ENCODE results near the gene CENPF. TPM values are rescaled to one million over a fixed set of nuclear protein-coding genes. Genes with fewer than 3 reads are reported as not detected.

The CENPF gene
- total RNA-seq, 1 experiment from 2014 or later, result 113 TPM

DNA sequence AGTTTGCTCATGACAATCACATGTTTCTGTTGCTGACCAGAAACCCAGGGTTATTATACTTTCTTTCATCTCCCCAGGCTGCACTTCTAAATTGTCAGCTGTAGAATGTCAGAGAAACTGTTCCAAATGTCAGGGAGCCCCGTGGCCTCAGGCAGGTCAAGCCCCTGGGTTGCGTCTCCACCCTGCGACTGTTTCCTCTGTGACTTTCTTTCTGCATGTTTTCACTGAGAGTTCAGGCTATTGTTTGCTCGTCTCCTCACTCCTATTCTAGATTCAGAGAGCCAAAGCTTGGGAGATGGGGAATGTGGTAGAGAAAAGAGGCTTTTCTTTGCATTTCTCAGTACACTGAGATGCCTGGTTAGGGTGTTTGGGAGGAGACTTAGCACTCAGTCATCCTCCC is 97.4 kb downstream of the CENPF start:
- H3T11ph ChIP-seq (ENCODE audit: low read length), result no peak overlapping the region
- H3K27ac ChIP-seq (ENCODE audit: insufficient read length, low read depth, low read length), result no peak overlapping the region
- Mint-ChIP-seq H3K4me3 (no peak overlapping the region), H3K27ac (no peak overlapping the region; a peak in 1 of 7 replicates), H3K9me3 (peaks cover 0 to 2% of the 10 kb centered on the region in 2 experiments; a peak in 3 of 5 replicates), H3K27me3 (ENCODE audit: low read depth) (no peaks in the 10 kb centered on the region; the same call in 1 of the 2 replicates), H3K36me3 (ENCODE audit: insufficient read depth in 1 of 3, low read depth in 3 of 3) (no peaks in the 10 kb centered on the region), H3K4me1 (peaks cover 3 to 4% of the 10 kb centered on the region in 2 experiments; a peak in 2 of 4 replicates)
- H2AK5ac ChIP-seq (ENCODE audit: insufficient read length, low read length), result no peak overlapping the region
- no peaks in the 10 kb centered on the region for H3K79me2 ChIP-seq (ENCODE audit: insufficient read depth, low read length)
- no peak overlapping the region for H2BK20ac ChIP-seq (ENCODE audit: low read depth, low read length, poor library complexity, severe bottlenecking)
- H2BK120ac ChIP-seq (ENCODE audit: low read depth, low read length, poor library complexity, severe bottlenecking), result no peak overlapping the region
- no peak overlapping the region for H2BK15ac ChIP-seq (ENCODE audit: low read depth, low read length)
- no peak for DNase-seq
- H2BK12ac ChIP-seq (ENCODE audit: insufficient read length, low read depth, low read length), result no peak overlapping the region
- no peaks in the 10 kb centered on the region for H4K20me1 ChIP-seq (ENCODE audit: control insufficient read depth, insufficient read depth, insufficient read length)
- no peak overlapping the region for H3K23ac ChIP-seq (ENCODE audit: insufficient read length, low read depth, low read length)
- H3K18ac ChIP-seq (ENCODE audit: insufficient read length, low read depth, low read length), result no peak overlapping the region
- H3K9me3 ChIP-seq (ENCODE audit: control insufficient read depth, low read depth, low read length), result no peaks in the 10 kb centered on the region
- H4K5ac ChIP-seq (ENCODE audit: insufficient read length, low read depth, low read length), result no peak overlapping the region
- no peak overlapping the region for H3K4me2 ChIP-seq (ENCODE audit: insufficient read depth, insufficient read length, low read length)
- H3K56ac ChIP-seq (ENCODE audit: insufficient read length, low read depth, low read length), result no peak overlapping the region
- H4K91ac ChIP-seq (ENCODE audit: insufficient read length, low read depth, low read length), result no peak overlapping the region
- H3K27me3 ChIP-seq (ENCODE audit: insufficient read depth, low read length), result no peaks in the 10 kb centered on the region
- no CpG with 5 or more reads among the region's 4 CpGs for WGBS (ENCODE audit: extremely low coverage, insufficient read length, low lambda C conversion rate)
- H3K9ac ChIP-seq (ENCODE audit: extremely low read depth, insufficient read length, low read length), result no peak overlapping the region
- no peak overlapping the region for H4K8ac ChIP-seq (replicated peaks; ENCODE audit: insufficient read length, low read depth, low read length)
- no peaks in the 10 kb centered on the region for H3K23me2 ChIP-seq (ENCODE audit: insufficient read length, low read depth, low read length, poor library complexity, severe bottlenecking)
- H3K14ac ChIP-seq (ENCODE audit: insufficient read depth, low read length), result no peak overlapping the region
- no peak overlapping the region for H2AFZ ChIP-seq (ENCODE audit: low read length)
- H3K4ac ChIP-seq (ENCODE audit: low read depth, low read length), result no peak overlapping the region
- H2BK5ac ChIP-seq (ENCODE audit: insufficient read length, low read length), result no peak overlapping the region
- TF ChIP-seq CTCF (conservative IDR thresholded peaks at IDR 0.05), result no peak
- H3K79me1 ChIP-seq (ENCODE audit: insufficient read depth, low read depth, low read length, poor library complexity, severe bottlenecking), result no peaks in the 10 kb centered on the region
- H3K4me1 ChIP-seq (ENCODE audit: insufficient read depth, low read length), result no peaks in the 10 kb centered on the region

Data from H9 (cell line).